Right lobe of liver (tissue), 4 donors: Measurements from ENCODE around the gene ADRA1B.

Source experiments
- POLR2A ChIP-seq: fragments of 450-650 bp; IDR thresholded peaks from one replicate; pipeline ENCODE4 v1.6.1; 2017; ENCODE audit warnings: antibody characterized with exemption, mild to moderate bottlenecking
- TF ChIP-seq, protein P1 (sequence below), 4 donors: fragments of 200-600 bp in 3 of 4; fragments of 450-650 bp in 1 of 4; IDR thresholded peaks; one replicate each; pipeline versions ENCODE4 v1.5.1 to v1.8.0; 2016 to 2022; ENCODE audit warnings: antibody characterized with exemption in 4 of 4, mild to moderate bottlenecking in 2 of 4
- donor health status: DM: no; HTN: no; CAD: no.
- donor health status: DM: no; HTN: no; CAD: no.
- donor health status: DM: no; HTN: yes; CAD: no.

DNA sequence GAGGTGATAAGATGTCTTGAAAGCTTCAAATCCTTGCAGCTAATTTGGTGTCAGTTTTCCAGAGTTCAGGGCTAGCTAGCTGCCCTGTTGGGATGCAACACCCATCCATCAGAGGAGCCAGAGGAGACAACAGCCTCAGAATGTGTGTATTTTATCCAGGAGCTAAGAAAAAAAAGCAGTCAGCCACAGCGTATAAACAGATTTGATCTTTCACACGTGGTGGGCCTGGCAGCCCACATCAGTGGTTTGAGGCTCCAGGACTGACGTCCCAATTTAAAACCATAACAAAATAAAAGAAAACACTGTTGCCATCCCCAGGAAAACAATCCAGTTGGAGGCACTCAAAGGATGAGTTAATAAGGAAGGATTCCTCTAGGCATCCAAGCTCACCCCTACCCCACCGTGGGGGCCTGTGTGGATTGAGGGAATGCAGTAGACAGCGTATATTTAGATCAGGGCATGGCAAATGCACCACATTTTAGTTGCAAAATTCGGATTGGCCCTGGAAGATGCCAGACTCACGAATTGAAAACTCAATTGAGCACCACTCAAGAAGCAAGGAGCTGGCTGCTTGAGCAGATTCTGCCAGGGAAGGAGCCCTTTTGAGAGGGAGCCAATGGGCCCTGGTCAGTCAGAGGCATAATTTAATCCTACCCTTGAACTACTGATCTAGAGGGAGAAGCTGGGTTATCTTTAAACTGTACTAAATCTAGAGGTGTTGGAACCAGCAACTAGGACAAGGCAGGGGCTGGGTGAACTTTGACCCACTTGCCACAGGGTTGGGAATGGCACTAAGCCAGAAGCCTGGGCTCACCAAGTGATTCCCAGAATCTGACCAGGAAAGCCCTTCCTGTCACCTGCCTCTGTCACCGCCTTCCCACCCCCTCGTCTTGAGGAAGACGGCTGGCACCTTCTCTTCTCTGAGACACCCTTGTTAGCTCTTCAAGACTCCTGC is 17.5 kb downstream of the ADRA1B start:
- TF ChIP-seq, protein P1, sequence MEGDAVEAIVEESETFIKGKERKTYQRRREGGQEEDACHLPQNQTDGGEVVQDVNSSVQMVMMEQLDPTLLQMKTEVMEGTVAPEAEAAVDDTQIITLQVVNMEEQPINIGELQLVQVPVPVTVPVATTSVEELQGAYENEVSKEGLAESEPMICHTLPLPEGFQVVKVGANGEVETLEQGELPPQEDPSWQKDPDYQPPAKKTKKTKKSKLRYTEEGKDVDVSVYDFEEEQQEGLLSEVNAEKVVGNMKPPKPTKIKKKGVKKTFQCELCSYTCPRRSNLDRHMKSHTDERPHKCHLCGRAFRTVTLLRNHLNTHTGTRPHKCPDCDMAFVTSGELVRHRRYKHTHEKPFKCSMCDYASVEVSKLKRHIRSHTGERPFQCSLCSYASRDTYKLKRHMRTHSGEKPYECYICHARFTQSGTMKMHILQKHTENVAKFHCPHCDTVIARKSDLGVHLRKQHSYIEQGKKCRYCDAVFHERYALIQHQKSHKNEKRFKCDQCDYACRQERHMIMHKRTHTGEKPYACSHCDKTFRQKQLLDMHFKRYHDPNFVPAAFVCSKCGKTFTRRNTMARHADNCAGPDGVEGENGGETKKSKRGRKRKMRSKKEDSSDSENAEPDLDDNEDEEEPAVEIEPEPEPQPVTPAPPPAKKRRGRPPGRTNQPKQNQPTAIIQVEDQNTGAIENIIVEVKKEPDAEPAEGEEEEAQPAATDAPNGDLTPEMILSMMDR (IDR thresholded peaks at IDR 0.05), result no peak
- no peak for TF ChIP-seq POLR2A
